Mesenchymal stem cell (in vitro differentiated cells and primary cell): ENCODE data around the gene MAP7.

Source experiments
- DNase-seq: peaks from one replicate; pipeline ENCODE4 v3.0.0-alpha.2; 2013
- H2AFZ ChIP-seq: one replicate; pipeline ENCODE4 v1.6.1; 2013; ENCODE audit warnings: low read depth, mild to moderate bottlenecking, control low read depth, inconsistent platforms, low read length, moderate library complexity
- H2AK5ac ChIP-seq: 2 replicates; pipeline ENCODE4 v1.6.1; 2013; ENCODE audit warnings: low read length, moderate library complexity, mild to moderate bottlenecking, inconsistent platforms; ENCODE audit not compliant: severe bottlenecking
- H2BK120ac ChIP-seq: one replicate; pipeline ENCODE4 v1.6.1; 2013; ENCODE audit warnings: low read depth, mild to moderate bottlenecking, inconsistent platforms, low read length, moderate library complexity
- H2BK12ac ChIP-seq, 2 experiments: one replicate each; pipeline ENCODE4 v1.6.1; 2013; ENCODE audit warnings: inconsistent platforms in 2 of 2, low read length in 2 of 2, mild to moderate bottlenecking in 2 of 2, moderate library complexity in 2 of 2, control low read depth in 1 of 2
- H2BK15ac ChIP-seq: one replicate; pipeline ENCODE4 v1.6.1; 2013; ENCODE audit warnings: mild to moderate bottlenecking, low read depth, inconsistent platforms; ENCODE audit not compliant: poor library complexity, severe bottlenecking
- H2BK5ac ChIP-seq: 2 replicates; pipeline ENCODE4 v1.6.1; 2013; ENCODE audit warnings: low read depth, mild to moderate bottlenecking, low read length, control low read depth, inconsistent platforms; ENCODE audit not compliant: poor library complexity, severe bottlenecking
- H3K14ac ChIP-seq, 2 experiments: one replicate each; pipeline ENCODE4 v1.6.1; 2013; ENCODE audit warnings: inconsistent platforms in 2 of 2, low read length in 2 of 2, control low read depth in 1 of 2, mild to moderate bottlenecking in 1 of 2, moderate library complexity in 1 of 2
- H3K18ac ChIP-seq, 2 experiments: one replicate each; pipeline ENCODE4 v1.6.1; 2013; ENCODE audit warnings: inconsistent platforms in 2 of 2, low read length in 2 of 2, control low read depth in 1 of 2, low read depth in 1 of 2, mild to moderate bottlenecking in 1 of 2
- H3K23ac ChIP-seq, 2 experiments: one replicate each; pipeline ENCODE4 v1.6.1; 2013; ENCODE audit warnings: inconsistent platforms in 2 of 2, low read length in 2 of 2, mild to moderate bottlenecking in 2 of 2, moderate library complexity in 2 of 2, control low read depth in 1 of 2
- H3K27ac ChIP-seq: 2 replicates; pipeline ENCODE4 v1.5.1; 2013; ENCODE audit warnings: mild to moderate bottlenecking, moderate library complexity, low read length, control low read depth, inconsistent platforms; ENCODE audit not compliant: poor library complexity, severe bottlenecking
- H3K27me3 ChIP-seq, 2 experiments: 2 replicates each; pipeline versions ENCODE4 v1.6.1 to v1.7.0; 2013; ENCODE audit warnings: low read length in 2 of 2, mild to moderate bottlenecking in 2 of 2, moderate library complexity in 2 of 2, control low read depth in 1 of 2, inconsistent platforms in 1 of 2; ENCODE audit not compliant: control insufficient read depth in 1 of 2, insufficient read depth in 1 of 2
- H3K36me3 ChIP-seq, 2 experiments: 2 replicates each; pipeline versions ENCODE4 v1.6.1 to v1.7.0; 2013; ENCODE audit warnings: low read length in 2 of 2, control low read depth in 1 of 2, inconsistent platforms in 1 of 2, low read depth in 1 of 2, mild to moderate bottlenecking in 1 of 2; ENCODE audit not compliant: insufficient read depth in 2 of 2, control insufficient read depth in 1 of 2
- H3K4ac ChIP-seq, 2 experiments: one replicate each; pipeline ENCODE4 v1.6.1; 2013; ENCODE audit warnings: inconsistent platforms in 2 of 2, low read length in 2 of 2, mild to moderate bottlenecking in 2 of 2, moderate library complexity in 2 of 2, control low read depth in 1 of 2, low read depth in 1 of 2
- H3K4me1 ChIP-seq: 2 replicates; pipeline ENCODE4 v1.6.1; 2013; ENCODE audit warnings: low read depth, low read length, control low read depth; ENCODE audit not compliant: control insufficient read depth, insufficient read depth
- H3K4me2 ChIP-seq: 2 replicates; pipeline ENCODE4 v1.6.1; 2013; ENCODE audit warnings: low read length, mild to moderate bottlenecking, inconsistent platforms; ENCODE audit not compliant: poor library complexity, severe bottlenecking
- H3K4me3 ChIP-seq, 2 experiments: 2 replicates each; pipeline versions ENCODE4 v1.5.1 to v1.7.0; 2013; ENCODE audit warnings: low read length in 2 of 2, mild to moderate bottlenecking in 2 of 2, control low read depth in 1 of 2, low read depth in 1 of 2; ENCODE audit not compliant: insufficient read depth in 1 of 2
- H3K79me1 ChIP-seq: replicated peaks from 2 replicates; pipeline ENCODE4 v1.6.1; 2013; ENCODE audit warnings: mild to moderate bottlenecking, control low read depth, low read length, inconsistent platforms; ENCODE audit not compliant: poor library complexity, severe bottlenecking
- H3K9ac ChIP-seq: 2 replicates; pipeline ENCODE4 v1.7.0; 2013; ENCODE audit warnings: mild to moderate bottlenecking, low read length, moderate library complexity
- H3K9me3 ChIP-seq: 2 replicates; pipeline ENCODE4 v1.7.0; 2013; ENCODE audit warnings: mild to moderate bottlenecking, low read length; ENCODE audit not compliant: control insufficient read depth
- H4K8ac ChIP-seq: one replicate; pipeline ENCODE4 v1.6.1; 2013; ENCODE audit warnings: inconsistent platforms, mild to moderate bottlenecking, low read length, moderate library complexity
- H4K91ac ChIP-seq: one replicate; pipeline ENCODE4 v1.6.1; 2013; ENCODE audit warnings: mild to moderate bottlenecking, low read length, inconsistent platforms
- WGBS: methylation state at CpG from one replicate; pipeline ENCODE4 v1.1.7; 2013; ENCODE audit warnings: mixed read lengths; 5-methylcytosine and 5-hydroxymethylcytosine counted together

The MAP7 gene

GRCh38 chr6:136533487-136533886 lies 16.7 kb downstream of the MAP7 start:
- H3K18ac ChIP-seq, result no peak overlapping the region
- H3K9me3 ChIP-seq, result no peaks in the 10 kb centered on the region
- H2AK5ac ChIP-seq, result no peak overlapping the region
- no peaks in the 10 kb centered on the region for H3K79me1 ChIP-seq
- no peak overlapping the region for H3K4me2 ChIP-seq
- H3K23ac ChIP-seq, result no peak overlapping the region
- H3K4me3 ChIP-seq, result no peak overlapping the region
- H2BK15ac ChIP-seq, result no peak overlapping the region
- H4K91ac ChIP-seq, result no peak overlapping the region
- no peaks in the 10 kb centered on the region for H3K4me1 ChIP-seq
- no peak overlapping the region for H2BK120ac ChIP-seq
- no peak overlapping the region for H2BK5ac ChIP-seq
- no peak for DNase-seq
- no peak overlapping the region for H4K8ac ChIP-seq
- H3K36me3 ChIP-seq, result no peaks in the 10 kb centered on the region
- no peak overlapping the region for H3K14ac ChIP-seq
- WGBS, result 74% methylated on average over 5 of the region's 5 CpGs
- no peak overlapping the region for H2BK12ac ChIP-seq
- no peak overlapping the region for H3K4ac ChIP-seq
- H3K27ac ChIP-seq, result no peak overlapping the region
- no peak overlapping the region for H2AFZ ChIP-seq
- no peak overlapping the region for H3K9ac ChIP-seq
- H3K27me3 ChIP-seq, result peaks cover 0 to 4% of the 10 kb centered on the region in 2 experiments

GRCh38 chr6:136532030-136532429 lies 18.2 kb downstream of the MAP7 start:
- Histone ChIP-seq H3K9ac (no peak overlapping the region), H3K4ac (no peak overlapping the region), H2AFZ (no peak overlapping the region), H2AK5ac (no peak overlapping the region), H3K4me2 (no peak overlapping the region), H4K91ac (no peak overlapping the region), H3K4me3 (no peak overlapping the region), H2BK5ac (no peak overlapping the region), H3K27ac (no peak overlapping the region), H4K8ac (no peak overlapping the region), H3K4me1 (no peaks in the 10 kb centered on the region), H3K79me1 (no peaks in the 10 kb centered on the region), H2BK15ac (no peak overlapping the region), H3K23ac (no peak overlapping the region), H2BK12ac (no peak overlapping the region), H2BK120ac (no peak overlapping the region), H3K14ac (no peak overlapping the region), H3K18ac (no peak overlapping the region), H3K27me3 (peaks cover 0 to 4% of the 10 kb centered on the region in 2 experiments), H3K9me3 (no peaks in the 10 kb centered on the region), H3K36me3 (no peaks in the 10 kb centered on the region)
- WGBS, result 94% methylated on average over 5 of the region's 6 CpGs
- DNase-seq, result no peak

- H2BK15ac ChIP-seq, result no peak overlapping the region
- no peak overlapping the region for H2BK120ac ChIP-seq
- H2AK5ac ChIP-seq, result no peak overlapping the region
- H4K8ac ChIP-seq, result no peak overlapping the region
- no peak overlapping the region for H3K9ac ChIP-seq
- no peak overlapping the region for H3K23ac ChIP-seq
- DNase-seq, result no peak
- H2AFZ ChIP-seq, result no peak overlapping the region
- no peak overlapping the region for H3K4ac ChIP-seq
- H3K4me1 ChIP-seq, result peaks cover 5% of the 10 kb centered on the region
- peaks cover 2 to 4% of the 10 kb centered on the region in 2 experiments for H3K27me3 ChIP-seq
- H3K27ac ChIP-seq, result no peak overlapping the region
- no peak overlapping the region for H2BK12ac ChIP-seq
- H3K79me1 ChIP-seq, result no peaks in the 10 kb centered on the region
- no peak overlapping the region for H3K4me2 ChIP-seq
- no peak overlapping the region for H3K18ac ChIP-seq
- H4K91ac ChIP-seq, result no peak overlapping the region
- H2BK5ac ChIP-seq, result no peak overlapping the region
- no peaks in the 10 kb centered on the region for H3K9me3 ChIP-seq
- H3K14ac ChIP-seq, result no peak overlapping the region
- over 99% methylated on average over 3 of the region's 3 CpGs for WGBS
- no peak overlapping the region for H3K4me3 ChIP-seq
- no peaks in the 10 kb centered on the region for H3K36me3 ChIP-seq
Measured at GRCh38 chr6:136529710-136530109, 20.5 kb downstream of the MAP7 start.

GRCh38 chr6:136528477-136528876 lies 21.7 kb downstream of the MAP7 start:
- no peak overlapping the region for H3K27ac ChIP-seq
- no peaks in the 10 kb centered on the region for H3K36me3 ChIP-seq
- no peaks in the 10 kb centered on the region for H3K9me3 ChIP-seq
- no peak overlapping the region for H2BK5ac ChIP-seq
- no peak overlapping the region for H3K4ac ChIP-seq
- no peak for DNase-seq
- no peak overlapping the region for H3K4me3 ChIP-seq
- H3K27me3 ChIP-seq, result peaks cover 2% of the 10 kb centered on the region in 2 experiments
- H2AFZ ChIP-seq, result no peak overlapping the region
- no peak overlapping the region for H3K23ac ChIP-seq
- no peaks in the 10 kb centered on the region for H3K79me1 ChIP-seq
- H3K4me1 ChIP-seq, result peaks cover 5% of the 10 kb centered on the region
- H3K9ac ChIP-seq, result no peak overlapping the region
- no peak overlapping the region for H3K18ac ChIP-seq
- no peak overlapping the region for H3K4me2 ChIP-seq
- H2BK15ac ChIP-seq, result no peak overlapping the region
- 86% methylated on average over 1 of the region's 1 CpG for WGBS
- H4K91ac ChIP-seq, result no peak overlapping the region
- H4K8ac ChIP-seq, result no peak overlapping the region
- H2BK120ac ChIP-seq, result no peak overlapping the region
- no peak overlapping the region for H2AK5ac ChIP-seq
- no peak overlapping the region for H2BK12ac ChIP-seq
- no peak overlapping the region for H3K14ac ChIP-seq
